ENCODE measurements around the gene MRPL18. TPM values are rescaled to one million over a fixed set of nuclear protein-coding genes. Genes with fewer than 3 reads are reported as not detected.
"Not testable (repeated sequence)": the region's sequence is repeated elsewhere in the genome, so short reads cannot be mapped to it uniquely, and the experiment has no call there.

Gene MRPL18
- total RNA-seq, 2 donors from 2014 or later = 66.9 to 72.5 TPM

DNA sequence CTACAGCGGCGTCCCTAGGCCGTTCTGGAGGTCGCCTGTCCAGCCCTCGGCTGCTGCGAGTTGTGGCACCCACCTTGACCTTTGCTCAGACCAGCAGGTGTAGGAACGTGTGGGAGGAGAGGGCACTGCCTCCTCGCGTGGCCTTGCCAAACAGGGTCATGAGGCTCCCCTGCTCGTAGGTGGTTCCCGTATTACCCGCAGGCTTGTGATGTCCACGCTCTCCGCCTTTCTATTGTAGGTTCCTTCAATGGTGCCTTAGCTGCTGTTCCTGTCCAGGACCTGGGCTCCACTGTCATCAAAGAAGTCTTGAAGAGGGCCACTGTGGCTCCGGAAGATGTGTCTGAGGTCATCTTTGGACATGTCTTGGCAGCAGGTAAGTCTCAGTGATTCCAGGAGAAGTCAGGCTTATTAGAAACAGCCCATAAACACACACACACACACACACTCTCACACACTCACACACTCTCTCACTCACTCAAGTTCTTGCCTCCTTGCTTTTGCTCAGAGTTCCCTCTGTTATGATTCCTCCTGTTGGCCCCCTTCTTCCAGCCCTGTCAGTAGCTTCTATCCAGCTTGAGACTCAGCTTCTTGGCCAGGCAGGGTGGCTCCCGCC is 27.5 kb upstream of the MRPL18 start:
- DNase-seq (peak; percentile 46 to 50), ATAC-seq (peak; percentile 31)
- intact Hi-C loops (cut with DNase I, micrococcal nuclease) = no loop called here

DNA sequence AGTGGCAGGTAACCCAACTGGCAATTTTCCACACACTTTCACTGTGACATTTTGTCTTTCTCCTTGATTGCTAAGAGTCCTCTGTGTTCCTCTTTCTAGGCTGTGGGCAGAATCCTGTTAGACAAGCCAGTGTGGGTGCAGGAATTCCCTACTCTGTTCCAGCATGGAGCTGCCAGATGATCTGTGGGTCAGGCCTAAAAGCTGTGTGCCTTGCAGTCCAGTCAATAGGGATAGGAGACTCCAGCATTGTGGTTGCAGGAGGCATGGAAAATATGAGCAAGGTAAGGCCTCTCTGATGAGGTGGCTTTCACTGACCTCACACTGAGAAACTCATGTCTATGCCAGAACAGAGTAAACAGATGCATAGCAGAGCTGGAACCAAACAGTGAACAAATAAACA is 23.4 kb upstream of the MRPL18 start:
- no peak for DNase-seq

DNA sequence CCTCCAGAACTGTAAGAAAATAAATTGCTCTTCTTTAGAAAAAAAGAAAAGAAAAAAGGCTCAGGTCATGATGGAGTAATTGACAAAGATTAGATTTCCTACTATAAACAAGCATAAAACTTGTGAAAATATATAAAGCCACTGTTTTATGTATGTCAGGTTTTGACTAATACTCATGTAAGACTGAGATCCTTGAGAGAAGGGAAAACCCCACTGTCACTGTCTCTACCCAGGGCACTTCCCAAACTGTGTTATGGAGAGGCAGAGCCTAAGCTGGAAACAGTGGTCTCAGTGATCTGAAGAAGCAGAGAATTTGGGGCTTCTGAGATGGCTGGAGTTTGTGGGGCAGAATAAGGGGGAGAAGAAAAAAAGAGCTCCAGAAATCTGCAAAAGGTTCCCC is 20.8 kb upstream of the MRPL18 start:
- DNase-seq (no peak), ATAC-seq (no peak)
- intact Hi-C loops (cut with DNase I, micrococcal nuclease) = no loop called here

More for the DNA sequence above, 23.4 kb upstream of the MRPL18 start:
- ATAC-seq = no peak
- intact Hi-C loops (cut with DNase I, micrococcal nuclease) = no loop called here

DNA sequence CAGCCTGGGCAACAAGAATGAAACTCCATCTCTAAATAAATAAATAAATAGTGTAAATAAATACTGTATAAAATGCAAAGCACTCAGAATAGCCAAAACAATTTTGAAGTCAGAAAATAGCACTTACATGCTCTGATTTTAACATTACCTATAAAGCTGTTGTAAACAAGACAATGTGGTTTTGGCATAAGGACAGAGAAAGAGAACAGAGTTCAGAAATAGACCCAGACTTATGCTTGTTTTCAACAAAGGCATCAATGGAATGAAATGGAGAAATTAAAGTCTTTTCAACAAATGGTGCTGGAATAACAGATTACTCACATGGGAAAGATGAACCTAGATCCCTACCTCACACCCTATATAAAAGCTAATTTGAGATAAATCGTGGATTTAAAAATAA is 18.1 kb upstream of the MRPL18 start:
- intact Hi-C loops (cut with DNase I, micrococcal nuclease) = no loop called here
- DNase-seq (no peak), ATAC-seq (no peak)

DNA sequence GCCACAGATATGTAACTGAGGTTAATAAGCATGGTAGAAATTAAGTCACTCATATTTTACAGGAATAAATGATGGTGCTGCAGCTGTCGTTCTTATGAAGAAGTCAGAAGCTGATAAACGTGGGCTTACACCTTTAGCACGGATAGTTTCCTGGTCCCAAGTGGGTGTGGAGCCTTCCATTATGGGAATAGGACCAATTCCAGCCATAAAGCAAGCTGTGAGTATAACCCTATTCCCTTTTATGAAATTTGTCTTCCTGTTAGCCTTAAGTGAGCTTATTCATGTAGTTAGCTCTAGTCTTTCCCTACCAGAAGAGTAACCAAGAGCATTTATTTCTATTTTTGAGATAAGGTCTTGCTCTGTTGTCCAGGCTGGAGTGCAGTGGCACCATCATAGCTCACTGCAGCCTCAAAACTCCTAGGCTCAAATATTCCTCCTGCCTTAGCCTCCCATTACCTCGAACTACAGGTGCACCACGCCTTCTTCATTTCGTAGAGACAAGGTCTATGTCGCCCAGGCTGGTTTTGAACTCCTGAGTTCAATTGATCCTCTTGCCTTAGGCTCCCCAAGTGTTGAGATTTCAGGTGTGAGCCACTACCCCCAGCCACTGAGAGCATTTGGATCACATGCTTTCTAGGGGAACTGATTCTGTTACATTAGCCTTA is 12.9 kb upstream of the MRPL18 start:
- peak in 1 of 2 donors; percentile 42 for DNase-seq
- intact Hi-C loops (cut with DNase I, micrococcal nuclease) = no loop called here
- ATAC-seq = peak; percentile 91

DNA sequence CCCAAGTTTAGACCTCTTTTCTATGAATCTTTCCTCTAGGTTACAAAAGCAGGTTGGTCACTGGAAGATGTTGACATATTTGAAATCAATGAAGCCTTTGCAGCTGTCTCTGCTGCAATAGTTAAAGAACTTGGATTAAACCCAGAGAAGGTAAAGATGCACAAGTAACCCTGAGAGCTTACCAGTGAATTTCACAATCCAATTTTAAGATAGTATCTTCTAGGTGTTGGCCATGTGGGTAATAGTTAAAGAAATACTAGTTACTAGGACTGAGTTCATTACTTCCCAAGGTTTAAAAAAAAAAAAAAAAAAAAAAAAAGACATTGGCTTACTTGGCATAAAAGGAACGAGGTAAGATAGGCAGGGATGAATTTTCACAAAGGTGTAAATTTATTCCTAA is 12.1 kb upstream of the MRPL18 start:
- no peak for ATAC-seq
- DNase-seq = no peak
- intact Hi-C loops (cut with DNase I, micrococcal nuclease) = no loop called here

DNA sequence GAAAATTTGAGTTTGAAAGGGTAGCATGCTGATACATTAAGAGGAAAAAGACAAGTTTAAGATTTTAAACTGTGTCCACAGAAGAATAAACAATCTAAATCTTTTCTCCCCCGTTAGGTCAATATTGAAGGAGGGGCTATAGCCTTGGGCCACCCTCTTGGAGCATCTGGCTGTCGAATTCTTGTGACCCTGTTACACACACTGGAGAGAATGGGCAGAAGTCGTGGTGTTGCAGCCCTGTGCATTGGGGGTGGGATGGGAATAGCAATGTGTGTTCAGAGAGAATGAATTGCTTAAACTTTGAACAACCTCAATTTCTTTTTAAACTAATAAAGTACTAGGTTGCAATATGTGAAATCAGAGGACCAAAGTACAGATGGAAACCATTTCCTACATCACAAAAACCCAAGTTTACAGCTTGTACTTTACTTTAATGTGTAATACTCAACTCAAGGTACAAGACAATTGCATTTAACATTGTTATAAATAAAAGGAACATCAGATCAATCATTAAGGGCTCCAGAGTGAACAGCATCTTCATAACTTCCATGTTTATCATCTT is 11.6 kb upstream of the MRPL18 start:
- DNase-seq (no peak), ATAC-seq (peak; percentile 35)
- intact Hi-C loops (cut with DNase I, micrococcal nuclease) = no loop called here

DNA sequence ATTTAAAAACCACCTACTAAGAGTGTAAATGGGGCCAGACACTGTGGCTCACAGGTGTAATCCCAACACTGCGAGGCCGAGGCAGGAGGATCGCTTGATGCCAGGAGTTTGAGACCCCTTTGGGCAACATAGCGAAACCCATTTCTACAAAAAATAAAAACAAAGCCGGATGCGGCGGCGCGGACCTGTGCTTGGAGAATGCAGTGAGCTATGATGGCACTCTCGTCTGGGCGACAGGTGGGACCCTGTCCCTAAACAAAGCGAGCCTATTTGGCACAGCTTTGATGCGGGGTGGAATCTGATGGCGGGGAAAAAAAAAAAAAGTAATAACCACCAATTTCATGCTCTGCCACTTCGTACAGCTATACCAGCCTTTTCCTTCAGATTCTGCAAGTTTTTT is 2.0 kb upstream of the MRPL18 start:
- no peak for ATAC-seq
- intact Hi-C loops (cut with DNase I, micrococcal nuclease) = loop anchor here in 1 of 2 donors (10.0 kb wide), 2 partner anchors 53 to 103 kb away; no protein-coding TSS in a partner anchor
- DNase-seq = peak in 1 of 2 donors; percentile 39

DNA sequence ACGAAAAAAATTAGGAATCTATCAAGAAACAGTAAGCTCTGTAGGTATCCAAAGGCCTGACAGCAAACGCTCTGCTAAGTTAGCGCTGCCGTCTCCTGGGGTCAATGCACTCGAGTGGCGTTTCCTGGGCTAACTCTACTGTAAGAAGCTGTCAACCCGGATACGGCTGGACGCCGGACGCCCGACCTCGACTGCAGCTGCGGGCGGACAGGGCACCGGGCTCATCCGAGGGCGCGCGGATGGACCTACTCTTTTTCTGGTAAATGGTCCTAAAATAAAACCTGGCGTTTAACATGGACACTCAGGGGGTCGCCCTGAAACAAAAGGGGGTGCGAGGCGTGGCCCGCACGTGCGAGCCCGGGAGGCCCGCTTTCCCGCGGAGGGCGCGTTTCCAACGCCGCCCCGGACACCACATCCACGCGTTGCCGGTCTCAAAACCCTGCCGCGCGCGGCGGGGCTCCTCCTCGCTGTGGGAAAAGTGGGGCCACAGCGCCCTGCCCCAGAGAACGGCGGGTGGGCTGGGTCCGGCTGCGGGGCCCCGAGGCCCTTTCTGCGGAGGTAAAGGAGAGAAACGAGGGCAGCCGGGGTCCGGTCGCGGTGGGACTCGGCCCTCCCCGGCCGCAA is 1.4 kb upstream of the MRPL18 start:
- ATAC-seq = peak; percentile 46
- intact Hi-C loops (cut with DNase I, micrococcal nuclease) = loop anchor here in 1 of 2 donors (10.0 kb wide), 2 partner anchors 54 to 104 kb away; no protein-coding TSS in a partner anchor
- DNase-seq = peak; percentile 61 to 75

DNA sequence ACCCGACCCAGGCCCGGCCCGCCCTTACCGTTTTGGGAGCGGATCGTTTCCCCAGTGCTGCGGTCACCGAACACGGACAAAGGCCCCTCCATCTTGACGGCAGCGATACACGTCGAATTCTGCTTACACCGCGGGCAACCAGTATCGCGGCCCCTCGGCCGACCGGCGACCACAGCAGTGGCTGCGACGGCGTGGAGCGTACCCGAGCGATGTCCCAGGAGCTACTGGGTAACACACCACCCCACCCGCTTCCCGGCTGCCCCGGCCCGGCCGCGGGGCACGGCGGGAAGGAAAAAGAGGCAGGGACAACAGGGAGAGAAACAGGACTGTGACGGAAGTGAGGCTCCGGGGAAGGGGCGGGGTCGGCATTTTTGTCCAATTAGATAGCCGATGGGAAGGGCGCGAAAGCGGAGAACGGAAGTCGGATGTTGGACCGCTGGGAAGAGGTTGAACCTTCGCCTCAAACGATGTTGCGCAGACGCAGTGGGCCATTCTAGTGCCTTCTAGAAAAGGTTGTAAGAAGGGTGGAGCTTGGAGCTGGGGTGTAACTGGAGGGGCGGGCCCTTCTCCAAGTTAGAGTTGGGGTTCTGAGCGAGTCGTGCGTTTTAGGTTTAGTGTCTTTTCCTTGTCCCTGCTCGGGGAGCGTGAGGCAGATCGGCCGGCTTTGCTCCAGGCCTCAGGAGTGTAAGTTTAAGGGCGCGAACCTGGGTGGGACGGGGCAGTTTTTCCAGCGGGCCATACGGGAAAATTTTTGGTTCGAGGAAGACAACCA is 704 bp upstream of the MRPL18 start, which contains the start of gene TCP1:
Gene TCP1, minus strand, starts transcription at position 226 of the 772 bp plus-strand sequence. Its CDS starts 134 bp downstream, at position 92.
- intact Hi-C loops (cut with DNase I, micrococcal nuclease) = loop anchor here in 1 of 2 donors (10.0 kb wide), 2 partner anchors 55 to 105 kb away; no protein-coding TSS in a partner anchor
- DNase-seq (peak; percentile 100), ATAC-seq (peak; percentile 84)

DNA sequence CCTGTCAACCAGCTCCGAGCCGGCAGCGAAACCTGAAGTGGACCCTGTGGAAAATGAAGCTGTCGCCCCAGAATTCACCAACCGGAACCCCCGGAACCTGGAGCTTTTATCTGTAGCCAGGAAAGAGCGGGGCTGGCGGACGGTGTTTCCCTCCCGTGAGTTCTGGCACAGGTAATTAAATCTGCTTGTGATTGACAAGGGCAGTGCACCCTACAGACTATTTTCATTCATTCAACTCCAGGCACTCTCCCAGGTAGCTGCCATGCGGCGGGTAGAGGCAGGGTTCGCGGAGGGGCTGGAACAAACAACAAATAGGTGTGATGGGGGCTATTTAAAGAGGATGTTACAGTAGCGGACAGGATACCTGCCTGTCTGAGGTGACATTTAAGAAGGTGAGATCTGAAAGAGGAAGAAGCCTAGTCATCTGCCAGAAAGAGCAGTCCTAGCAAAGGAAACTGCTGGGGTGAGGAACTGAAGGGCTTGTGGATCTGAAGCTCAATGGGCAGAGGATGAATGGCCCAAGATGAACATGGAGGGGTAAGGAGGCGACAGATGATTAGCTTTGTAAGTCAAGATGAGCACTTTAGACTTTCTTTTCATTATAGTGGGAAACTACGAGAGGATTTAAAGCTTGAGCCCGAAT is 810 bp downstream of the MRPL18 start:
- DNase-seq (no peak), ATAC-seq (peak; percentile 11)
- intact Hi-C loops (cut with DNase I, micrococcal nuclease) = no loop called here

DNA sequence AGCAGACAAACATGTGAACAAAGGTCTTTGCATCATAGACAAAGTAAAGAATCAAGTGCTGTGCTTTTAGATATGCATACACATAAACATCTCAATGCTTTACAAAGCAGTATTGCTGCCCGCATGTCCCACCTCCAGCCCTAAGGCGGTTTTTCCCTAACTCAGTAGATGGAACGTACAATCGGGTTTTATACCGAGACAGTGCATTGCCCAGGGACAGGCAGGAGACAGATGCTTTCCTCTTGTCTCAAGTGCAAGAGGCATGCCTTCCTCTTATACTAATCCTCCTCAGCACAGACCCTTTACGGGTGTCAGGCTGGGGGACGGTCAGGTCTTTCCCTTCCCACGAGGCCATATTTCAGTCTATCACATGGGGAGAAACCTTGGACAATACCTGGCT is 4.7 kb downstream of the MRPL18 start:
- intact Hi-C loops (cut with DNase I, micrococcal nuclease); ATAC-seq; DNase-seq: not testable (repeated sequence)

DNA sequence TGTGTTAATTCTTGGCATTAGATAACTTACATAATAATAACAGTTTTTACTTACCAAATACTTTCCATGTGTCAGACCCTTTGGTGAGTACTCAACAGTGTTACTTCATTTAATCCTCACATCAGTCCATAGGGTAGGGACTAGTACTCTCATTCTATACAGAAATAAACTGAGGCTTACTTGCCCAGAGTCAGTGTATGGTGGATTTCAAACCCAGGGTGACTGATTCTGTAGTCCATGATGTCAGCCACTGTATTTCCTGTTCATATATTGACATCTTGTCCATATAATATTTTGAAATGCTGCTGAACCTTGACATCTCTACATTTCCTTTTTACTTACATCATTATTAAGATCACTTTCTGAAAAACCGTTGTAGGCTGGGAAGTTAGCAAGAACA is 7.3 kb downstream of the MRPL18 start:
- intact Hi-C loops (cut with DNase I, micrococcal nuclease) = no loop called here
- no peak for ATAC-seq

DNA sequence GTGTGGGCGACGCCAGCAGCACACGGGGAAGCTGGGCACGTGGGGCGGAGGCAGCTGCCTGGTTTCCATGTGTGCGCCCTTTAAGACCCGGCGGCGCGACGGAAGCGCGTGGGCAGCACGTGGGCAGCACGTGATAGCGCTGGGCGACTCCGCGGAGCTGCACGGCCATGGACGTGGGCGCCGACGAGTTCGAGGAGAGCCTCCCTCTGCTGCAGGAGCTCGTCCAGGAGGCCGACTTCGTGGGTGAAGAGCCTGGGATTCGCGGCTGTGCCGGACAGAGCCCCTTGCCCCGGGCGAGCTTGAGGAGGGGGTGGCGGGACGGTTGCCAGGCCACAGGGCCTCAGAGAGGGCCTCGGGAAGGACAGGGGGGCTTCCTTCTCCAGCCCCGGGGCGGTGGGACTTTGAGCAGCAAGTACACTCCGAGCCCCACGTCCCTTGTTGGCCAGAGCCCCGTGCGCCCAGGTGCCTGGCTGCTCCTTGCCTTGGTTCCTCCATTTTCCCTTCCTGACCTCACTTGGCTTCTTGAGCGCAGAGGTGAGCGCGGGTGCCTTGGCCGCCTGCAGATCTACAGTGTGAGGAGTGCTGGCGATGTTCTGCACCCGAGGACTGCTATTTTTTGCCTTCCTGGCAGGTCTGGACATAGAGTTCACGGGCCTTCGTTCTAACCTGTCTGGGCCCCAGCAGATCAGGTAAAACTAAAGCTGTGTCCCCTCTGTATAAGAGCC is 10.0 kb downstream of the MRPL18 start, which contains the start of gene PNLDC1:
Gene PNLDC1, plus strand, starts transcription at position 136 of the 725 bp plus-strand sequence. Its CDS starts 32 bp downstream, at position 168.
- ATAC-seq (no peak), DNase-seq (no peak)
- intact Hi-C loops (cut with DNase I, micrococcal nuclease) = no loop called here

More for the DNA sequence above, 7.3 kb downstream of the MRPL18 start:
- DNase-seq = no peak

DNA sequence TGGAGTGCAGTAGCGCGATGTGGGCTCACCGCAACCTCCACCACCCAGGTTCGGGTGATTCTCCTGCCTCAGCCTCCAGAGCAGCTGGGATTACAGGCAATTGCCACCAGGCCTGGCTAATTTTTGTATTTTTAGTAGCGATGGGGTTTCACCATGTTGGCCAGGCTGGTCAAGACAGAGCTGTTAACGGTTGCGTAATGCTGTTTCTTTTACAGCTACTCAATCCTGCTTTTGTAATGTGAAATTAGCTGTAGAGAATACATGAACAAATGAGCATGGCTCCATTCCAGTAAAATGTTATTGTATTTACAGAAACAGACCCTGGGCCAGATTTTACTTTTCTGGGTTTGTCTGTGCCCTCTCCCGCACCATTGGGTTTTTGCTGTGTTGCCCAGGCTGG is 11.7 kb downstream of the MRPL18 start:
- ATAC-seq = peak; percentile 58
- DNase-seq = no peak
- intact Hi-C loops (cut with DNase I, micrococcal nuclease) = no loop called here

DNA sequence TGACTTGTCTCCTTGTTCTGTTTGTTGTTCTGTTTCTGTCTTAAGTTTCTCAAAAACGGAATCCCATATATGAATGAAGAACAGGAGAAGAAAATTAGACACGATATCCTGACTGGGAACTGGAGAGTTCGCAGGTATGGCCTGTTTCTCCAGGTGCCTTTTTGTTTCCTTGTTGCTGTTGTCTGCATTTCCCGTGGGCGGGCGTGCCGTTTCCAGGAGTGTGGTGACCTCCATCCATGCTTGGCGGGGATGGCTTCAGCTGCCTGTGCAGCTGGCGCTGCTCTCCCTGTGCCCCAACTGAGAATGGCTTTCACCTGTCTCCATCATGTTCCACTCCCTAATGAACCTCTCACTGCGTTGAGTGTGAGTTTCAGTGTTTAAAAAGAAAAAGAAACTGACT is 14.2 kb downstream of the MRPL18 start:
- peak in 1 of 2 donors; percentile 45 for DNase-seq
- ATAC-seq = peak; percentile 66
- intact Hi-C loops (cut with DNase I, micrococcal nuclease) = no loop called here

DNA sequence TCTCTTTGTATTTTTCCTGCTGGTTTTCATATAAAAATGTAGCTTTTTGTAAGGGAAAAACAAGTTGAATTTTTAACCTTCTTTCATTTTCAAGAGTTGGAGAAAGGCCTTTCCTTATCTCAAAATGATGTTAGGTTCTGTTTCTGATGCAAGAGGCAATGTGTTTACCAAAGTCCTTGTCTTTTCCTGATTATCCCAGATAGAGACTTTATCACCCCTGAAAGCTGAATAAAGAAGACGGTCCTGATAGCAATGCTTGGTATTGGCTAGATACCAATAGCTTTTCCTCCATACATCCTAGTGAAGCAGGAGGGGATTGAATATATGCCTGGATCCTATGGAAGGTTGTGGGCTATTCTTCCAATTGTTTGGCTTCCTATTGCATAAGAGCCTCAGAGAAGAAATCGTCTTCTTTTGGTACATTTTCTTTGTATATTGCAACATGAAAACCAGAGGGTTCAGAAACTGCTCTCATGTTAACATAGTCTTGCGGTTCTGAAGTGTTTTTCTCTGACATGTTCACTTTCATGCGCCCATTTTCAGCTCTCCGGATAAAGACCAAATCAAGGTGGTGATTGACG is 15.3 kb downstream of the MRPL18 start:
- DNase-seq (no peak), ATAC-seq (no peak)
- intact Hi-C loops (cut with DNase I, micrococcal nuclease) = no loop called here

Data from left colon (tissue), 2 donors.